ENCODE data around the gene ZNF292.

GRCh38 chr6:87222676-87223075, 67.3 kb downstream of the ZNF292 start:
- no peak for TF ChIP-seq POLR2A (IDR thresholded peaks at IDR 0.05)
- no peak for TF ChIP-seq CTCF (IDR thresholded peaks at IDR 0.05)

All from esophagus squamous epithelium (tissue), 4 donors.